Fibroblast of villous mesenchyme (primary cell): ENCODE results near the gene IL16. TPM values are rescaled to one million over a fixed set of nuclear protein-coding genes. Genes with fewer than 3 reads are reported as not detected.

Experiments used
- DNase-seq: peaks from one replicate; pipeline ENCODE4 v3.0.0-alpha.2; 2010; ENCODE audit warnings: low read depth
- H3K4me3 ChIP-seq: 2 replicates; pipeline ENCODE4 v1.5.1; 2011; ENCODE audit warnings: low read depth, mild to moderate bottlenecking, low read length
- CTCF ChIP-seq: IDR thresholded peaks from 2 replicates; pipeline ENCODE4 v1.5.1; 2012; ENCODE audit warnings: low read depth, mild to moderate bottlenecking, low read length; ENCODE audit not compliant: insufficient read depth
- total RNA-seq: library from RNA; depleted of rRNA; stranded (reverse); fragments of >200 nt; gene quantifications from 2 replicates; pipeline ENCODE4 v1.2.3, GENCODE V29; 2012

IL16 gene
- total RNA-seq, 1 donor: not detected

GRCh38 chr15:81225161-81225671 lies 28.5 kb downstream of the IL16 start:
- no peak overlapping the region for H3K4me3 ChIP-seq
- no peak for TF ChIP-seq CTCF
- DNase-seq: no peak

GRCh38 chr15:81227716-81228115 lies 31.0 kb downstream of the IL16 start:
- H3K4me3 ChIP-seq: no peak overlapping the region
- no peak for TF ChIP-seq CTCF
- DNase-seq: no peak

GRCh38 chr15:81229586-81229985 lies 32.9 kb downstream of the IL16 start:
- no peak for TF ChIP-seq CTCF
- DNase-seq: no peak
- no peak overlapping the region for H3K4me3 ChIP-seq

DNA sequence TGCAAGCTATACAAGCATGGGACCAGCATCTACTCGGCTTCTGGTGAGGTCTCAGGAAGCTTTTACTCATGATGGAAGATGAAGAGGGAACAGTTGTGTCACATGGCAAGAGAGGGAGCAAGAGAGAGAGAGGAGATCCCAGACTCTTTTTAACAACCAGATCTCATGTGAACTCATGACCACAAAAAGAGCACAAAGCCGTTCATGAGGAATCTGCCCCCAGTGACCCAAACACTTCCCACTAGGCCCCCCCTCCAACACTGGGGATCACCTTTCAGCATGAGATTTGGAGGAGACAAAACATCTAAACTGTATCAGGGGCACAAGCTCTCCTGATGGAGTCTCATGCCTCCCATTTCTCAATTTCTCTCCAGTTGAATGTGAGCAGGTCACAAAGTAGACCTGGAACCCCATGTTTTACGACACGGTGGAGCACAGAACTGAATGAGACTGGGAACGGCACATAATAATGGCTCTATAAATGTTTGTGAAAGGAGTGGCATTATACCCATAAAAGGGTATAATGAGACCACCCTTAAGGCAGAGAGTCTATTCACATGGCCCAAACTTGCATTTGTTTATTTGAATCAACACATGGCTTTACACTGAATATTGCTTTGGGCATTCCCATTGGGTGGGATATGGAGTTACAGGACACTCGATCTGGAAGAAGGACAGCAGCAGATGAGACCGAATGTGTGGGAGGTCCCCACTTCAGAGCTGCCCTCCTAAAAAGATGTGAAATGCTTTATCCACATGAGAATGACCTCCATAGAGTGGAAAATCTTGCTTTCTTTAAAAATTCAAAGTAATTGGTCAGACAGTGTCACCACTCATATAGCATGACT lies 38.8 kb downstream of the IL16 start:
- H3K4me3 ChIP-seq: no peak overlapping the region
- DNase-seq: no peak
- TF ChIP-seq CTCF: no peak

- no peak for TF ChIP-seq CTCF
- H3K4me3 ChIP-seq: no peak overlapping the region
- peak; percentile 17 for DNase-seq
These were observed 42.5 kb downstream of the IL16 start for GRCh38 chr15:81239190-81239589.

DNA sequence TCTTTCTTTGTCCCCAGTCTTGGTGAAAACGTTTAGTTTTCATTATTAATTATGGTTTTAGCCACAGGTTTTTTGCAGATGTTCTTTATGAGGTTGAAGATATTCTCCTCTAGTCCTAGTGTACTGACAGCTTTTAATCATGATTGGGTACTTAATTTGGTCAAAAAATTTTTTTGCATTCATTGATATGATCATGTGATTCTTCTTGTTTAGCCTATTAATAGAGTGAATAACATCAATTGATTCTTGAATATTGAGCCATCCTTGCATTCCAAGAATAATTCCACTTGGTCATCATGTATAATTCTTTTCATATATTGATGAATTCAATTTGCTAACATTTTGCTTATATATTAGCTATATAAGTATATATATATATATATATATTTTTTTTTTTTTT lies 46.1 kb downstream of the IL16 start:
- TF ChIP-seq CTCF: no peak
- no peak for DNase-seq
- no peak overlapping the region for H3K4me3 ChIP-seq

- no peak overlapping the region for H3K4me3 ChIP-seq
- no peak for TF ChIP-seq CTCF
These were observed 47.6 kb downstream of the IL16 start for GRCh38 chr15:81244306-81244705.

More at GRCh38 chr15:81244306-81244705, 47.6 kb downstream of the IL16 start:
- DNase-seq: no peak
